HCT116 (cell line): ENCODE results near the gene SIX4. TPM values are rescaled to one million over a fixed set of nuclear protein-coding genes. Genes with fewer than 3 reads are reported as not detected.

Experiments
- ATAC-seq: fragments of 200-7000 bp; cut with Tn5 transposase; 2 replicates; pipeline ENCODE4 v1.9.1; 2020; ENCODE audit warnings: mild to moderate bottlenecking, moderate library complexity
- BruUV-seq: library from RNA; stranded (reverse); fragments of 400-500 nt; replicated peaks from 2 replicates; lab custom pipeline; 2021; lab: Mats Ljungman, UMichigan
- CTCF ChIA-PET: fragments of 300-600 bp; sonication (Branson Sonifier 250); formaldehyde crosslinking; loops from one replicate; lab custom pipeline; 2021; ENCODE audit warnings: antibody characterized with exemption; lab: Charles Lee
- POLR2A ChIA-PET: fragments of 300-600, 350-600 bp; sonication (Branson Sonifier 250); formaldehyde crosslinking; loops from one replicate; lab custom pipeline; 2021; ENCODE audit warnings: antibody characterized with exemption; lab: Charles Lee
- RAD21 ChIA-PET, 2 experiments: fragments of 300-600 bp; sonication (Branson Sonifier 250); formaldehyde crosslinking; loops; one replicate each; lab custom pipeline; 2023; ENCODE audit warnings: low total read pairs in 2 of 2; ENCODE audit not compliant: uncharacterized antibody in 2 of 2, unreplicated experiment in 2 of 2, low non-redundant PET in 1 of 2; lab: Charles Lee
- DNase-seq: peaks from one replicate; pipeline ENCODE4 v3.0.0-alpha.2; 2010; ENCODE audit warnings: low read depth, low spot score
- H2AFZ ChIP-seq: fragments of 200-600 bp; shearing (Covaris generic), sonication (generic); 2 replicates; pipeline ENCODE4 v1.6.1; 2017; ENCODE audit warnings: low read depth, mixed run types, mixed read lengths, antibody characterized with exemption, low read length; ENCODE audit not compliant: poor library complexity, severe bottlenecking
- H3K27ac ChIP-seq: 2 replicates; pipeline ENCODE4 v1.5.1; 2012; ENCODE audit warnings: low read depth, low read length
- H3K27me3 ChIP-seq: fragments of 200-600 bp; sonication (generic); 2 replicates; pipeline ENCODE4 v1.6.1; 2016; ENCODE audit warnings: mixed run types, low read length, mixed read lengths; ENCODE audit not compliant: insufficient read depth
- H3K36me3 ChIP-seq, 2 experiments: fragments of 200-500 bp in 1 of 2; fragments of 200-600 bp in 1 of 2; sonication (Bioruptor generic) in 1 of 2; sonication (generic) in 1 of 2; 2 replicates each; pipeline versions ENCODE4 v1.5.1 to v1.6.1; 2014 to 2016; ENCODE audit warnings: low read length in 2 of 2, inconsistent platforms in 1 of 2, mixed read lengths in 1 of 2, mixed run types in 1 of 2; ENCODE audit not compliant: insufficient read depth in 2 of 2, control insufficient read depth in 1 of 2
- H3K4me1 ChIP-seq, 2 experiments: fragments of 200-600 bp in 1 of 2; sonication (generic) in 1 of 2; 2 replicates each; pipeline versions ENCODE4 v1.5.1 to v1.6.1; 2012 to 2017; ENCODE audit warnings: low read length in 2 of 2, inconsistent platforms in 1 of 2, mild to moderate bottlenecking in 1 of 2, mixed read lengths in 1 of 2, mixed run types in 1 of 2, moderate library complexity in 1 of 2; ENCODE audit not compliant: insufficient read depth in 2 of 2, control insufficient read depth in 1 of 2
- H3K4me2 ChIP-seq: fragments of 200-600 bp; sonication (generic); 2 replicates; pipeline ENCODE4 v1.6.1; 2017; ENCODE audit warnings: mixed run types, low read length, mixed read lengths
- H3K4me3 ChIP-seq, 2 experiments: fragments of 200-600 bp in 1 of 2; sonication (generic) in 1 of 2; replicated peaks in 1 of 2; 2 replicates each; pipeline ENCODE4 v1.5.1; 2011 to 2016; ENCODE audit warnings: low read length in 2 of 2, control low read depth in 1 of 2, low read depth in 1 of 2, mild to moderate bottlenecking in 1 of 2, mixed read lengths in 1 of 2, mixed run types in 1 of 2
- H3K79me2 ChIP-seq: fragments of 200-600 bp; sonication (generic); 2 replicates; pipeline ENCODE4 v1.6.1; 2017; ENCODE audit warnings: mild to moderate bottlenecking, mixed run types, low read length, moderate library complexity, mixed read lengths; ENCODE audit not compliant: insufficient read depth
- H3K9ac ChIP-seq: fragments of 200-600 bp; sonication (generic); 2 replicates; pipeline ENCODE4 v1.6.1; 2016; ENCODE audit warnings: low read length, mixed read lengths
- H3K9me2 ChIP-seq: fragments of 200-600 bp; sonication (generic), shearing (Covaris generic); 2 replicates; pipeline ENCODE4 v1.6.1; 2017; ENCODE audit warnings: mixed run types, mild to moderate bottlenecking, moderate library complexity; ENCODE audit not compliant: insufficient read depth
- H3K9me3 ChIP-seq, 2 experiments: fragments of 200-500 bp in 1 of 2; fragments of 200-600 bp in 1 of 2; sonication (Bioruptor generic) in 1 of 2; sonication (generic) in 1 of 2; 2 replicates each; pipeline ENCODE4 v1.6.1; 2014 to 2017; ENCODE audit warnings: low read length in 2 of 2, mixed read lengths in 2 of 2, inconsistent platforms in 1 of 2, low read depth in 1 of 2, mild to moderate bottlenecking in 1 of 2, mixed run types in 1 of 2, moderate library complexity in 1 of 2; ENCODE audit not compliant: control insufficient read depth in 1 of 2, insufficient read depth in 1 of 2
- H4K20me1 ChIP-seq: fragments of 200-600 bp; sonication (generic), shearing (Covaris generic); 2 replicates; pipeline ENCODE4 v1.6.1; 2017; ENCODE audit warnings: mixed run types, mild to moderate bottlenecking, moderate library complexity; ENCODE audit not compliant: insufficient read depth
- CBX3 ChIP-seq: IDR thresholded peaks from 2 replicates; pipeline ENCODE4 v1.6.1; 2012; ENCODE audit warnings: low read depth
- CEBPB ChIP-seq: IDR thresholded peaks from 2 replicates; pipeline ENCODE4 v1.6.1; 2012; ENCODE audit warnings: low read depth
- CTCF ChIP-seq, 3 experiments: fragments of 200-600 bp in 1 of 3; sonication (generic) in 1 of 3; IDR thresholded peaks in 2 of 3; conservative IDR thresholded peaks in 1 of 3; 2 replicates each; pipeline ENCODE4 v1.5.1; 2012 to 2017; ENCODE audit warnings: low read depth in 2 of 3, low read length in 2 of 3, antibody characterized with exemption in 1 of 3, borderline replicate concordance in 1 of 3, control low read depth in 1 of 3, mild to moderate bottlenecking in 1 of 3, mixed read lengths in 1 of 3, mixed run types in 1 of 3, moderate library complexity in 1 of 3; ENCODE audit not compliant: insufficient read depth in 1 of 3
- EZH2phosphoT487 ChIP-seq: fragments of 200-600 bp; IDR thresholded peaks from 2 replicates; pipeline ENCODE4 v1.6.1; 2018; ENCODE audit warnings: antibody characterized with exemption, borderline replicate concordance
- FOSL1 ChIP-seq: IDR thresholded peaks from 2 replicates; pipeline ENCODE4 v1.6.1; 2012; ENCODE audit warnings: low read depth
- JUND ChIP-seq: IDR thresholded peaks from 2 replicates; pipeline ENCODE4 v1.6.1; 2012
- RAD21 ChIP-seq: IDR thresholded peaks from 2 replicates; pipeline ENCODE4 v1.6.1; 2012; ENCODE audit warnings: low read depth, mild to moderate bottlenecking
- REST ChIP-seq: IDR thresholded peaks from 2 replicates; pipeline ENCODE4 v1.6.1; 2012; ENCODE audit warnings: low read depth
- SIN3A ChIP-seq: IDR thresholded peaks from 2 replicates; pipeline ENCODE4 v1.6.1; 2012; ENCODE audit warnings: low read depth
- SP1 ChIP-seq: IDR thresholded peaks from 2 replicates; pipeline ENCODE4 v1.6.1; 2012; ENCODE audit warnings: low read depth
- SRF ChIP-seq: IDR thresholded peaks from 2 replicates; pipeline ENCODE4 v1.6.1; 2012; ENCODE audit warnings: low read depth
- ZBTB33 ChIP-seq: IDR thresholded peaks from 2 replicates; pipeline ENCODE4 v1.6.1; 2011; ENCODE audit warnings: mild to moderate bottlenecking, low read length, moderate library complexity; ENCODE audit not compliant: insufficient replicate concordance; ENCODE audit errors: extremely low read depth
- intact Hi-C: fragments of 100-400 bp; cut with micrococcal nuclease; formaldehyde crosslinking; loops from 2 replicates; pipeline ENCODE4 v1.10.0; 2022
- total RNA-seq: library from RNA; stranded (reverse); gene quantifications from one replicate; pipeline ENCODE4 v1.2.1, GENCODE V29; 2021; ENCODE audit not compliant: unreplicated experiment

Gene SIX4
- total RNA-seq, 1 experiment from 2014 or later = 24.5 TPM

- TF ChIP-seq EZH2phosphoT487 (no peak), FOSL1 (no peak), JUND (no peak), SP1 (no peak), SRF (no peak), CTCF (IDR thresholded peaks at IDR 0.05 in 2 of 3, conservative IDR thresholded peaks at IDR 0.05 in 1 of 3; ENCODE audit: borderline replicate concordance in 1 of 3, insufficient read depth in 1 of 3, low read depth in 2 of 3, low read length in 2 of 3) (no peak), SIN3A (no peak)
- CTCF ChIA-PET = no interaction called here
- no TSS peak for BruUV-seq
- H3K9me2 ChIP-seq = no peaks in the 10 kb centered on the region
- no peak overlapping the region for H3K9ac ChIP-seq
- H3K4me3 ChIP-seq = no peak overlapping the region
- intact Hi-C loops = no loop called here
- H3K4me2 ChIP-seq = no peak overlapping the region
- POLR2A ChIA-PET = no interaction called here
- no peaks in the 10 kb centered on the region for H3K9me3 ChIP-seq
- RAD21 ChIA-PET = no interaction called here
- no peaks in the 10 kb centered on the region for H3K79me2 ChIP-seq
- no peak overlapping the region for H3K27ac ChIP-seq
- H4K20me1 ChIP-seq = no peaks in the 10 kb centered on the region
- DNase-seq (no peak), ATAC-seq (no peak)
- no peak overlapping the region for H2AFZ ChIP-seq
- no peaks in the 10 kb centered on the region for H3K27me3 ChIP-seq
- no peaks in the 10 kb centered on the region for H3K36me3 ChIP-seq
- H3K4me1 ChIP-seq = no peaks in the 10 kb centered on the region
These were observed 28.8 kb downstream of the SIX4 start for GRCh38 chr14:60695327-60695726.

GRCh38 chr14:60691383-60692113 lies 32.6 kb downstream of the SIX4 start:
- no peaks in the 10 kb centered on the region for H3K9me2 ChIP-seq
- H3K4me2 ChIP-seq = no peak overlapping the region
- H3K27me3 ChIP-seq = no peaks in the 10 kb centered on the region
- H4K20me1 ChIP-seq = no peaks in the 10 kb centered on the region
- no peak for DNase-seq
- no peaks in the 10 kb centered on the region for H3K9me3 ChIP-seq
- BruUV-seq = no TSS peak
- TF ChIP-seq EZH2phosphoT487 (no peak), REST (no peak), CEBPB (no peak), CBX3 (no peak), ZBTB33 (no peak), RAD21 (no peak)
- ATAC-seq = no peak
- no peak overlapping the region for H3K9ac ChIP-seq
- RAD21 ChIA-PET = no interaction called here
- intact Hi-C loops = no loop called here
- H3K79me2 ChIP-seq = no peaks in the 10 kb centered on the region
- no peaks in the 10 kb centered on the region for H3K36me3 ChIP-seq
- no peak overlapping the region for H3K4me3 ChIP-seq
- CTCF ChIA-PET = no interaction called here
- POLR2A ChIA-PET = no interaction called here
- H3K27ac ChIP-seq = no peak overlapping the region
- H2AFZ ChIP-seq = no peak overlapping the region
- no peaks in the 10 kb centered on the region for H3K4me1 ChIP-seq
